GM12878 (cell line): ENCODE data around the gene CCDC74B. TPM values are rescaled to one million over a fixed set of nuclear protein-coding genes. Genes with fewer than 3 reads are reported as not detected.

Experiments
- ATF7 ChIP-seq: fragments of 450-650 bp; IDR thresholded peaks from 2 replicates; pipeline ENCODE4 v1.6.1; 2016; ENCODE audit warnings: low read depth, mild to moderate bottlenecking
- BCL11A ChIP-seq: IDR thresholded peaks from 2 replicates; pipeline ENCODE4 v1.6.1; 2011; ENCODE audit warnings: low read depth, low read length
- CBFB ChIP-seq: IDR thresholded peaks from 2 replicates; pipeline ENCODE4 v1.6.1; 2016; ENCODE audit warnings: antibody characterized with exemption, low read depth
- CREB1 ChIP-seq: IDR thresholded peaks from 2 replicates; pipeline ENCODE4 v1.6.1; 2012; ENCODE audit warnings: low read depth, mild to moderate bottlenecking, inconsistent platforms
- CTCF ChIP-seq, 3 experiments: IDR thresholded peaks in 2 of 3; conservative IDR thresholded peaks in 1 of 3; 2 replicates each; pipeline ENCODE4 v1.5.1; 2011; ENCODE audit warnings: low read depth in 3 of 3, low read length in 3 of 3, mild to moderate bottlenecking in 3 of 3, control low read depth in 2 of 3, moderate library complexity in 2 of 3, inconsistent platforms in 1 of 3, mixed read lengths in 1 of 3; ENCODE audit not compliant: control insufficient read depth in 2 of 3, insufficient read depth in 1 of 3; ENCODE audit errors: extremely low read depth in 1 of 3
- EED ChIP-seq: sonication (generic); IDR thresholded peaks from 2 replicates; pipeline ENCODE4 v1.6.1; 2016; ENCODE audit warnings: antibody characterized with exemption, low read depth
- FOXM1 ChIP-seq: IDR thresholded peaks from 2 replicates; pipeline ENCODE4 v1.6.1; 2012; ENCODE audit warnings: low read depth, mild to moderate bottlenecking, inconsistent platforms, low read length, moderate library complexity
- IKZF2 ChIP-seq, 2 experiments: fragments of 450-650 bp; IDR thresholded peaks; 2 replicates each; pipeline ENCODE4 v1.6.1; 2017; ENCODE audit warnings: mild to moderate bottlenecking in 2 of 2, moderate library complexity in 2 of 2
- MLLT1 ChIP-seq: fragments of 450-650 bp; IDR thresholded peaks from 2 replicates; pipeline ENCODE4 v1.6.1; 2016; ENCODE audit warnings: mild to moderate bottlenecking
- NBN ChIP-seq: fragments of 450-650 bp; IDR thresholded peaks from 2 replicates; pipeline ENCODE4 v1.6.1; 2016
- RELA ChIP-seq: fragments of 450-650 bp; IDR thresholded peaks from 2 replicates; pipeline ENCODE4 v1.8.0; 2014; ENCODE audit warnings: borderline replicate concordance; ENCODE audit not compliant: partially characterized antibody
- RELB ChIP-seq: fragments of 450-650 bp; IDR thresholded peaks from 2 replicates; pipeline ENCODE4 v1.6.1; 2017; ENCODE audit warnings: low read depth, mild to moderate bottlenecking, moderate library complexity
- SKIL ChIP-seq: fragments of 450-650 bp; IDR thresholded peaks from 2 replicates; pipeline ENCODE4 v1.6.1; 2017; ENCODE audit warnings: mild to moderate bottlenecking, low read depth, inconsistent platforms; ENCODE audit not compliant: poor library complexity, severe bottlenecking
- SMARCA5 ChIP-seq: fragments of 450-650 bp; IDR thresholded peaks from 2 replicates; pipeline ENCODE4 v1.6.1; 2017; ENCODE audit warnings: mild to moderate bottlenecking
- SPI1 ChIP-seq: IDR thresholded peaks from 2 replicates; pipeline ENCODE4 v1.6.1; 2011; ENCODE audit warnings: low read depth, mild to moderate bottlenecking, low read length, moderate library complexity, borderline replicate concordance; ENCODE audit not compliant: insufficient read depth
- TCF12 ChIP-seq: IDR thresholded peaks from 2 replicates; pipeline ENCODE4 v1.6.1; 2011; ENCODE audit warnings: low read depth, mild to moderate bottlenecking, low read length
- TCF3 ChIP-seq: IDR thresholded peaks from 2 replicates; pipeline ENCODE4 v1.6.1; 2012; ENCODE audit warnings: low read depth, mild to moderate bottlenecking, low read length, borderline replicate concordance; ENCODE audit not compliant: insufficient read depth
- ZNF687 ChIP-seq: fragments of 450-650 bp; IDR thresholded peaks from 2 replicates; pipeline ENCODE4 v1.6.1; 2017; ENCODE audit warnings: mild to moderate bottlenecking, moderate library complexity
- polyA plus RNA-seq, 11 experiments: library from polyadenylated mRNA; depleted of rRNA in 4 of 11; unstranded in 6 of 11; stranded (reverse) in 5 of 11; fragments of >200 nt; fragmentation: Nextera tagmentation in 4 of 11; fragmentation: Illumina TruSeq in 1 of 11; extraction: Ambion mirVana in 4 of 11; extraction: Trizol in 1 of 11; gene quantifications; 1 replicate in 1 of 11; 2 replicates in 10 of 11; pipeline versions ENCODE4 v1.2.1 to v1.2.3, GENCODE V29; 2011 to 2016; ENCODE audit warnings: inconsistent platforms in 2 of 11, missing spikeins in 2 of 11, low read depth in 1 of 11
- total RNA-seq, 4 experiments: library from RNA; depleted of rRNA in 3 of 4; stranded (reverse); fragments of >200 nt in 3 of 4; fragmentation: Illumina TruSeq in 1 of 4; extraction: Trizol in 1 of 4; gene quantifications; 2 replicates each; pipeline versions ENCODE4 v1.2.1 to v1.2.3, GENCODE V29; 2013 to 2021

CCDC74B gene
- total and polyA plus RNA-seq, 10 of the 15 experiments (the other 5 are each of a cell fraction or from before 2014, with no cell fraction given), result 0.52 to 21.2 (median 9.7) TPM

- TF ChIP-seq ZNF687 (peak; percentile 72), EED (peak; percentile 87), RELB (peak; percentile 92), CTCF (IDR thresholded peaks at IDR 0.05 in 2 of 3, conservative IDR thresholded peaks at IDR 0.05 in 1 of 3; ENCODE audit: control insufficient read depth in 2 of 3, extremely low read depth in 1 of 3, insufficient read depth in 1 of 3, low read depth in 3 of 3, low read length in 3 of 3) (0 out of 6 replicates have a peak, but pooled peaks have one; percentile 1 to 18 (median 9)), TCF3 (0 out of 2 replicates have a peak, but pooled peaks have one; percentile 17), NBN (peak; percentile 73; the same call in 1 of the 2 replicates), BCL11A (0 out of 2 replicates have a peak, but pooled peaks have one; percentile 41), CREB1 (peak; percentile 58; the same call in 1 of the 2 replicates), RELA (peak; percentile 93), ATF7 (peak; percentile 50; the same call in 1 of the 2 replicates), FOXM1 (0 out of 2 replicates have a peak, but pooled peaks have one; percentile 31), SMARCA5 (peak; percentile 48; the same call in 1 of the 2 replicates), SKIL (peak; percentile 21), SPI1 (peak; percentile 67; the same call in 1 of the 2 replicates), TCF12 (peak; percentile 65; the same call in 1 of the 2 replicates), CBFB (peak; percentile 90; the same call in 1 of the 2 replicates), IKZF2 (IDR thresholded peaks at IDR 0.05) (peak; percentile 39 to 78), MLLT1 (peak; percentile 69; the same call in 1 of the 2 replicates)
Measured at GRCh38 chr2:130157825-130158514, 13.1 kb upstream of the CCDC74B start (continued).
